Measurements from ENCODE around the gene KIF16B. TPM values are rescaled to one million over a fixed set of nuclear protein-coding genes. Genes with fewer than 3 reads are reported as not detected.
"Not testable (repeated sequence)": the region's sequence is repeated elsewhere in the genome, so short reads cannot be mapped to it uniquely, and the experiment has no call there.

The KIF16B gene
- total RNA-seq, 1 experiment from 2014 or later: 4.6 TPM

DNA sequence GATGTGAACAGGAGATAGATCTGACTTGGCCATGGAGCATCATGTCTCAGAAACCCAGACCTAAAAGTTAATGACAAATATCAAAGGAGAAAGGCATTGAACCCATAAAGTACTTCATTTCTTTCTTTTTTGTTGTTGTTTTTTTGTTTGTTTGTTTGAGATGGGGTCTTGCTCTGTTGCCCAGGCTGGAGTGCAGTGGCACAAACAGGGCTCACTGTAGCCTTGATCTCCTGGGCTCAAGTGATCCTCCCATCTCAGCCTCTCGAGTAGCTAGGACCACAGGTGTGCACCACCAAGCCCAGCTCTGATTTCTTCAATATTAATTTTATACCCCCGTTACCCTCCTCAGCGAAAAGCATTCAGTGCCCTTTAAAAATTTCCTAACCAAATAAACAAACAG, 45.8 kb downstream of the KIF16B start:
- H3K4me1 ChIP-seq (ENCODE audit: insufficient read depth, low read length, poor library complexity, severe bottlenecking): no peaks in the 10 kb centered on the region
- POLR2A ChIA-PET (ENCODE audit: low non-redundant PET): no interaction called here
- intact Hi-C loops (cut with micrococcal nuclease; ENCODE audit: unreplicated experiment): no loop called here
- no peak for DNase-seq (ENCODE audit: low spot score)
- CTCF ChIA-PET: no interaction called here
- no peak overlapping the region for H3K4me3 ChIP-seq (ENCODE audit: low read depth, low read length, poor library complexity, severe bottlenecking)
- H3K27ac ChIP-seq (ENCODE audit: low read depth, low read length, poor library complexity, severe bottlenecking): no peak overlapping the region
- no peaks in the 10 kb centered on the region for H3K27me3 ChIP-seq (replicated peaks; ENCODE audit: insufficient read depth, low read depth, low read length, poor library complexity)
- no peaks in the 10 kb centered on the region for H3K36me3 ChIP-seq (ENCODE audit: insufficient read depth, low read length, poor library complexity, severe bottlenecking)
- BruUV-seq (replicated peaks): no TSS peak
- TF ChIP-seq EZH2 (IDR thresholded peaks at IDR 0.05; ENCODE audit: borderline replicate concordance, low read depth, low read length, poor library complexity, severe bottlenecking): no peak
- TF ChIP-seq, protein P1, sequence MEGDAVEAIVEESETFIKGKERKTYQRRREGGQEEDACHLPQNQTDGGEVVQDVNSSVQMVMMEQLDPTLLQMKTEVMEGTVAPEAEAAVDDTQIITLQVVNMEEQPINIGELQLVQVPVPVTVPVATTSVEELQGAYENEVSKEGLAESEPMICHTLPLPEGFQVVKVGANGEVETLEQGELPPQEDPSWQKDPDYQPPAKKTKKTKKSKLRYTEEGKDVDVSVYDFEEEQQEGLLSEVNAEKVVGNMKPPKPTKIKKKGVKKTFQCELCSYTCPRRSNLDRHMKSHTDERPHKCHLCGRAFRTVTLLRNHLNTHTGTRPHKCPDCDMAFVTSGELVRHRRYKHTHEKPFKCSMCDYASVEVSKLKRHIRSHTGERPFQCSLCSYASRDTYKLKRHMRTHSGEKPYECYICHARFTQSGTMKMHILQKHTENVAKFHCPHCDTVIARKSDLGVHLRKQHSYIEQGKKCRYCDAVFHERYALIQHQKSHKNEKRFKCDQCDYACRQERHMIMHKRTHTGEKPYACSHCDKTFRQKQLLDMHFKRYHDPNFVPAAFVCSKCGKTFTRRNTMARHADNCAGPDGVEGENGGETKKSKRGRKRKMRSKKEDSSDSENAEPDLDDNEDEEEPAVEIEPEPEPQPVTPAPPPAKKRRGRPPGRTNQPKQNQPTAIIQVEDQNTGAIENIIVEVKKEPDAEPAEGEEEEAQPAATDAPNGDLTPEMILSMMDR (conservative IDR thresholded peaks at IDR 0.05; ENCODE audit: low read depth, low read length): no peak
- no peaks in the 10 kb centered on the region for H3K9me3 ChIP-seq (ENCODE audit: low read depth, low read length, poor library complexity, severe bottlenecking)

DNA sequence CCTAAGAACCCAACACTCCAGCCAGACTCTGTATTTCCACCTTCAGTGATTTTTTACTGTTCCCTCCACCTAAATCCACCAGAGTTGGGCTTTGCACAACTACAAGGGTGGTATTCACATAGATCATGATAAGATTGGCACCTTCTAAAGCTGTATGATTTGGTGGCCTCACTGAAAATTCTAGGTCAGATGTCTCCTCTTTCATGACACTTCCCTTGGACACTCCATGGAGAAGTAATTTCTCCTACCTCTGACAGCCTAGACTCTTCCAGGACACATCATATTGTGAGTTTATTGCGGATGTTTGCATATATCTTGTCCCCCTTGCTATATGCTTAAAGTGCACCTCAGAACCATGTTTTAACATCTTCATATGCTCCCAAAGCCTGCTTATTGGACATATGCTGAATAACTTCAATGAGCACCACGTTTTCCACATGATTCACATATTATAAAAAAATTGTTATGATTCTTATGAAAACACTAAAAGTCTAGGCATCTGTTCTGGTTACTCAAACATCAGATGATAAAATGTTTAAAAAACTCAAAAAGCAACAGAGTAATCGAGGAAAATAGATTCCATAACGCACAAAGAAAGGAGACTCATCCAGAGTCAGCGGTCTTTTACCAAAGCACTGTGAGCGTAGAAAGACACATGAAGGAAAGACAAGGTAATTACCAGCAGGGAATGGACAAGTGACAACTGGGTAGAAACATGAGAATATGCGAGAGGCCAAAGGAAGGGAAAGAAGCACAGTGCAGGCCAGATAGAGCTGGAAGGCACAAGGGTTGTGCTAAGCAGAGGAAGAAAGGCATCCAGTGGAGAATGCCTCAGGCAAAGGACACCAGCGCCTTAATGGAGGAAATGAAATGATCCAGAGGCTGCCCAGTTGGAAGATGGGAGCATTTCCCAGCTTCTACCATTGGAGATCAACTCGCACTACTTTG, 46.5 kb downstream of the KIF16B start:
- H3K36me3 ChIP-seq (ENCODE audit: insufficient read depth, low read length, poor library complexity, severe bottlenecking): no peaks in the 10 kb centered on the region
- H3K27ac ChIP-seq (ENCODE audit: low read depth, low read length, poor library complexity, severe bottlenecking): no peak overlapping the region
- no peaks in the 10 kb centered on the region for H3K9me3 ChIP-seq (ENCODE audit: low read depth, low read length, poor library complexity, severe bottlenecking)
- CTCF ChIA-PET: no interaction called here
- no TSS peak for BruUV-seq (replicated peaks)
- H3K4me3 ChIP-seq (ENCODE audit: low read depth, low read length, poor library complexity, severe bottlenecking): no peak overlapping the region
- TF ChIP-seq EZH2 (IDR thresholded peaks at IDR 0.05; ENCODE audit: borderline replicate concordance, low read depth, low read length, poor library complexity, severe bottlenecking): no peak
- TF ChIP-seq, protein P1 (conservative IDR thresholded peaks at IDR 0.05; ENCODE audit: low read depth, low read length): no peak
- no peaks in the 10 kb centered on the region for H3K27me3 ChIP-seq (replicated peaks; ENCODE audit: insufficient read depth, low read depth, low read length, poor library complexity)
- POLR2A ChIA-PET (ENCODE audit: low non-redundant PET): no interaction called here
- no peak for DNase-seq (ENCODE audit: low spot score)
- intact Hi-C loops (cut with micrococcal nuclease; ENCODE audit: unreplicated experiment): no loop called here
- no peaks in the 10 kb centered on the region for H3K4me1 ChIP-seq (ENCODE audit: insufficient read depth, low read length, poor library complexity, severe bottlenecking)

DNA sequence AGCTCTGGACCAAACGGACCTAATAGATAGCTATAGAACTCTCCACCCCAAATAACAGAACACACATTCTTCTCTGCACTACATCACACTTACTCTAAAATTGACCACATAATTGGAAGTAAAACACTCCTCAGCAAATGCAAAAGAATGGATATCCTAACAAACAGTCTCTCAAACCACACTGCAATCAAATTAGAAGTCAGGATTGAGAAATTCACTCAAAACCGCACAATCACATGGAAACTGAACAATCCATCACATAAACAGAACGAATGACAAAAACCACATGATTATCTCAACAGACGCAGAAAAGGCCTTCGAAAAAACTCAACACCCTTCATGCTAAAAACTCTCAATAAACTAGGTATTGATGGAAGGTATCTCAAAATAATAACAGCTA, 50.6 kb downstream of the KIF16B start:
- intact Hi-C loops (cut with micrococcal nuclease; ENCODE audit: unreplicated experiment); H3K9me3 ChIP-seq (ENCODE audit: low read depth, low read length, poor library complexity, severe bottlenecking); H3K27ac ChIP-seq (ENCODE audit: low read depth, low read length, poor library complexity, severe bottlenecking); H3K36me3 ChIP-seq (ENCODE audit: insufficient read depth, low read length, poor library complexity, severe bottlenecking); H3K4me1 ChIP-seq (ENCODE audit: insufficient read depth, low read length, poor library complexity, severe bottlenecking); DNase-seq (ENCODE audit: low spot score); H3K27me3 ChIP-seq (replicated peaks; ENCODE audit: insufficient read depth, low read depth, low read length, poor library complexity); POLR2A ChIA-PET (ENCODE audit: low non-redundant PET); H3K4me3 ChIP-seq (ENCODE audit: low read depth, low read length, poor library complexity, severe bottlenecking); CTCF ChIA-PET; BruUV-seq (replicated peaks): not testable (repeated sequence)

DNA sequence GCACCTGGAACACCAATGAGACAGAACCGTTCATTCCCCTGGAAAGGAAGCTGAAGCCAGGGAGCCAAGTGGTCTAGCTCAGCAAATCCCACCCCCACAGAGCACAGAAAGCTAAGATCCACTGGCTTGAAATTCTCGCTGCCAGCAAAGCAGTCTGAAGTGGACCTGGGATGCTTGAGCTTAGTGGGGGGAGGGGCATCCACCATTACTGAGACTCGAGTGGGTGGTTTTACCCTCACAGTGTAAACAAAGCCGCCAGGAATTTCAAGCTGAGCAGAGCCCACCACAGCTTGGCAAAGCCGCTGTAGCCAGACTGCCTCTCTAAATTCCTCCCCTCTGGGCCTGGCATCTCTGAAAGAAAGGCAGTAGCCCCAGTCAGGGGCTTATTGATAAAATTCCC, 53.1 kb downstream of the KIF16B start:
- H3K4me1 ChIP-seq (ENCODE audit: insufficient read depth, low read length, poor library complexity, severe bottlenecking): no peaks in the 10 kb centered on the region
- ChIA-PET POLR2A (ENCODE audit: low non-redundant PET) (no interaction called here), CTCF (interaction anchor here (0.7 kb wide), 1 partner anchor 10 kb away, joined by 5 read pairs; no protein-coding TSS in a partner anchor)
- TF ChIP-seq, protein P1 (conservative IDR thresholded peaks at IDR 0.05; ENCODE audit: low read depth, low read length): no peak
- no peak for TF ChIP-seq EZH2 (IDR thresholded peaks at IDR 0.05; ENCODE audit: borderline replicate concordance, low read depth, low read length, poor library complexity, severe bottlenecking)
- H3K27me3 ChIP-seq (replicated peaks; ENCODE audit: insufficient read depth, low read depth, low read length, poor library complexity): no peaks in the 10 kb centered on the region
- BruUV-seq (replicated peaks): no TSS peak
- no peak overlapping the region for H3K27ac ChIP-seq (ENCODE audit: low read depth, low read length, poor library complexity, severe bottlenecking)
- H3K36me3 ChIP-seq (ENCODE audit: insufficient read depth, low read length, poor library complexity, severe bottlenecking): no peaks in the 10 kb centered on the region
- H3K4me3 ChIP-seq (ENCODE audit: low read depth, low read length, poor library complexity, severe bottlenecking): no peak overlapping the region
- intact Hi-C loops (cut with micrococcal nuclease; ENCODE audit: unreplicated experiment): no loop called here
- no peaks in the 10 kb centered on the region for H3K9me3 ChIP-seq (ENCODE audit: low read depth, low read length, poor library complexity, severe bottlenecking)
- DNase-seq (ENCODE audit: low spot score): no peak

DNA sequence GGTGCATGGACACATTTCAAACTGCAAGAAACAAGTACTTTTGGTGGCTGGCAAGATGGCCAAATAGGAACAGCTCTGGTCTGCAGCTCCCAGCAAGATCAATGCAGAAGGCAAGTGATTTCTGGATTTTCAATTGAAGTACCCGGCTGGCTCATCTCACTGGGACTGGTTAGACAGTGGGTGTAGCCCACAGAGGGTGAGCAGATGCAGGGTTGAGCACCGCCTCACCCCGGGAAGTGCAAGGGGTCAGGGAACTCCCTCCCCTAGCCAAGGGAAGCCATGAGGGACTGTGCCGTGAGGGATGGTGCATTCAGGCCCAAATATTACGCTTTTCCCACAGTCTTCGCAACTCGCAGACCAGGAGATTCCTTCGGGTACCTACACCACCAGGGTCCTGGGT, 53.6 kb downstream of the KIF16B start:
- H3K36me3 ChIP-seq (ENCODE audit: insufficient read depth, low read length, poor library complexity, severe bottlenecking); H3K27ac ChIP-seq (ENCODE audit: low read depth, low read length, poor library complexity, severe bottlenecking); H3K4me3 ChIP-seq (ENCODE audit: low read depth, low read length, poor library complexity, severe bottlenecking); POLR2A ChIA-PET (ENCODE audit: low non-redundant PET); H3K9me3 ChIP-seq (ENCODE audit: low read depth, low read length, poor library complexity, severe bottlenecking); H3K27me3 ChIP-seq (replicated peaks; ENCODE audit: insufficient read depth, low read depth, low read length, poor library complexity); BruUV-seq (replicated peaks); H3K4me1 ChIP-seq (ENCODE audit: insufficient read depth, low read length, poor library complexity, severe bottlenecking); DNase-seq (ENCODE audit: low spot score): not testable (repeated sequence)
- intact Hi-C loops (cut with micrococcal nuclease; ENCODE audit: unreplicated experiment): loop anchor here (2.0 to 5.0 kb wide), 2 partner anchors 228 to 241 kb away; partner anchors contain the start of gene OTOR
- CTCF ChIA-PET: interaction anchor here (0.7 kb wide), 1 partner anchor 10 kb away, joined by 5 read pairs; no protein-coding TSS in a partner anchor
